CD4-positive, alpha-beta memory T cell (primary cell): ENCODE results near the gene KRT36. TPM values are rescaled to one million over a fixed set of nuclear protein-coding genes. Genes with fewer than 3 reads are reported as not detected.

Experiments used
- CTCF ChIA-PET: fragments of 350-600 bp; sonication (Branson Sonifier 250); formaldehyde crosslinking; loops from one replicate; lab custom pipeline; 2021; ENCODE audit warnings: inconsistent platforms; ENCODE audit not compliant: partially characterized antibody; lab: Charles Lee
- POLR2A ChIA-PET: fragments of 350-600 bp; sonication (Branson Sonifier 250); formaldehyde crosslinking; loops from one replicate; lab custom pipeline; 2021; ENCODE audit not compliant: partially characterized antibody; lab: Charles Lee
- DNase-seq, 5 donors: peaks; one replicate each; pipeline versions ENCODE4 v3.0.0 to v3.0.0-alpha.2; 2020 to 2022; ENCODE audit warnings: mixed read lengths in 1 of 5
- H3K27ac ChIP-seq: one replicate; pipeline ENCODE4 v1.7.0; 2013; ENCODE audit warnings: low read depth, low read length
- H3K27me3 ChIP-seq: 2 replicates; pipeline ENCODE4 v1.7.0; 2013; ENCODE audit warnings: mild to moderate bottlenecking, low read length, moderate library complexity; ENCODE audit not compliant: insufficient read depth
- H3K36me3 ChIP-seq: 2 replicates; pipeline ENCODE4 v1.7.0; 2013; ENCODE audit warnings: mild to moderate bottlenecking, low read length, moderate library complexity; ENCODE audit not compliant: insufficient read depth
- H3K4me1 ChIP-seq: 2 replicates; pipeline ENCODE4 v1.7.0; 2013; ENCODE audit warnings: mild to moderate bottlenecking, low read length, moderate library complexity; ENCODE audit not compliant: insufficient read depth
- H3K4me3 ChIP-seq, 2 donors: one replicate each; pipeline ENCODE4 v1.7.0; 2013; ENCODE audit warnings: low read length in 2 of 2, mild to moderate bottlenecking in 1 of 2
- H3K9me3 ChIP-seq, 2 donors: one replicate each; pipeline ENCODE4 v1.7.0; 2013; ENCODE audit warnings: low read length in 2 of 2, control low read depth in 1 of 2; ENCODE audit not compliant: control insufficient read depth in 1 of 2
- H3K27ac Mint-ChIP-seq, 7 donors: one replicate each; pipeline ENCODE4 v1.8.0; 2020 to 2021; ENCODE audit warnings: mixed read lengths in 7 of 7, mild to moderate bottlenecking in 6 of 7, inconsistent platforms in 3 of 7, moderate library complexity in 3 of 7
- H3K27me3 Mint-ChIP-seq, 2 donors: one replicate each; pipeline ENCODE4 v1.8.0; 2020 to 2021; ENCODE audit warnings: mixed read lengths in 2 of 2
- H3K36me3 Mint-ChIP-seq, 2 donors: one replicate each; pipeline ENCODE4 v1.8.0; 2020 to 2021; ENCODE audit warnings: mixed read lengths in 2 of 2, inconsistent platforms in 1 of 2, mild to moderate bottlenecking in 1 of 2
- H3K4me1 Mint-ChIP-seq, 4 donors: one replicate each; pipeline ENCODE4 v1.8.0; 2020 to 2021; ENCODE audit warnings: mixed read lengths in 4 of 4, mild to moderate bottlenecking in 1 of 4
- H3K4me3 Mint-ChIP-seq, 8 donors: one replicate each; pipeline ENCODE4 v1.8.0; 2020 to 2021; ENCODE audit warnings: mixed read lengths in 8 of 8, mild to moderate bottlenecking in 7 of 8, moderate library complexity in 6 of 8, inconsistent platforms in 3 of 8
- H3K9me3 Mint-ChIP-seq, 8 donors: one replicate each; pipeline ENCODE4 v1.8.0; 2020 to 2021; ENCODE audit warnings: mixed read lengths in 8 of 8, mild to moderate bottlenecking in 5 of 8, inconsistent platforms in 3 of 8, moderate library complexity in 1 of 8
- intact Hi-C: fragments of 100-400 bp; cut with micrococcal nuclease; formaldehyde crosslinking; loops from one replicate; pipeline ENCODE4 v1.15.1; 2023
- polyA plus RNA-seq, 2 donors: library from polyadenylated mRNA; unstranded; fragments of 300-500 nt; fragmentation: Illumina TruSeq; gene quantifications; one replicate each; pipeline ENCODE4 v1.2.3, GENCODE V29; 2021
- total RNA-seq, 2 experiments: library from RNA; stranded (reverse); gene quantifications; one replicate each; pipeline ENCODE4 v1.2.3, GENCODE V29; 2021

Gene KRT36
- total and polyA plus RNA-seq, 4 experiments from 2014 or later: not detected

GRCh38 chr17:41505809-41506767, 16.4 kb upstream of the KRT36 start:
- intact Hi-C loops: no loop called here
- Mint-ChIP-seq H3K4me3 (no peak overlapping the region), H3K9me3 (no peaks in the 10 kb centered on the region), H3K36me3 (no peaks in the 10 kb centered on the region), H3K27me3 (no peaks in the 10 kb centered on the region), H3K4me1 (no peaks in the 10 kb centered on the region), H3K27ac (peak overlapping the region in 3 of 7 donors; percentile 13 to 48 (median 24))
- no peaks in the 10 kb centered on the region for H3K4me1 ChIP-seq
- no peak overlapping the region for H3K27ac ChIP-seq
- ChIA-PET POLR2A (no interaction called here), CTCF (interaction anchor here (1.7 kb wide), 1 partner anchor 43 kb away, joined by 6 read pairs; no protein-coding TSS in a partner anchor)
- no peaks in the 10 kb centered on the region for H3K36me3 ChIP-seq
- H3K4me3 ChIP-seq: no peak overlapping the region
- no peaks in the 10 kb centered on the region for H3K9me3 ChIP-seq
- no peaks in the 10 kb centered on the region for H3K27me3 ChIP-seq
- DNase-seq: no peak

DNA sequence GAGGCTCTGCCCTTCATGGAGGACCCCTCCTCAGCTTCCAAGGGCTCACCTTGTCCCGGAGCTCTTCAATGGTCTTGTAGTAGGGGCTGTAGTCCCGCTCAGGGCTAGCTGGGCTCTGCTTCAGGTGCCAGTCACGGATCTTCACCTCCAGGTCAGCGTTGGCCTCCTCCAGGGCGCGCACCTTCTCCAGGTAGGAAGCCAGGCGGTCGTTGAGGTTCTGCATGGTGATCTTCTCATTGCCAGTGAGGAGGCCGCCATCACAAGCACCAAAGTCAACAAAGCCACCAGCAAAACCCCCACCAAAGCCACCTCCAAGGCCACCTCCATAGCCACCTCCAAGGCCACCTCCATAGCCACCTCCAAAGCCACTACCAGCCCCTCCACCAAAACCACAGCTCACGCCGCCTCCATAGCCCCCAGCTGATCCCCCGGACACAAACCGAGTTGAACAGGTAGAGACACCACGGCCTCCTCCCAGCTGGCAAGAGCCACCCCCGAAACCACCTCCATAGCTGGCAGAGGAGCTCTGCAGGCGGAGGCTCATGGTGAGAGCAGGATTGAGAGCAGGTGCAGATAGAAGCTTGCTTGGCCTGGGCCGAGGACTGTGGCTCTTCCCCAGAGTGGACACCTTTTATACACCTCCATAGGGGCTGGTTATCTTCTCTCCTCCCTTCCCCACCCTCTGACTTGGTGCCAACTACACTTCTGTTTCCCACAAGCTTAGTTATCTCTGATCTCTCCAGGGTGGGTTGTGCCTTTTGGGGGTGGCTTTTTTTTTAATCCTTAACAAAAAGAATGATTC, 15.5 kb upstream of the KRT36 start, which contains the start of gene KRT13:
TSS of gene KRT13 (minus strand) at position 606 of the 802 bp plus-strand sequence. CDS start at position 544, 62 bp downstream.
- Histone ChIP-seq H3K27ac (no peak within 1 kb of the TSS), H3K4me1 (no peaks in the 10 kb centered on the region), H3K27me3 (no peaks in the 10 kb centered on the region), H3K9me3 (no peaks in the 10 kb centered on the region), H3K4me3 (no peak within 1 kb of the TSS), H3K36me3 (no peaks in the 10 kb centered on the region)
- intact Hi-C loops: no loop called here
- Mint-ChIP-seq H3K27ac (peak within 1 kb of the TSS in 1 of 7 donors; percentile 48), H3K4me1 (peaks cover 0 to 1% (median 0%) of the 10 kb centered on the region in 4 donors), H3K4me3 (no peak within 1 kb of the TSS), H3K27me3 (no peaks in the 10 kb centered on the region), H3K36me3 (no peaks in the 10 kb centered on the region), H3K9me3 (no peaks in the 10 kb centered on the region)
- ChIA-PET CTCF (interaction anchor here (1.7 kb wide), 1 partner anchor 44 kb away, joined by 6 read pairs; no protein-coding TSS in a partner anchor), POLR2A (no interaction called here)
- DNase-seq: no peak

- Histone ChIP-seq H3K27ac (no peak overlapping the region), H3K4me1 (no peaks in the 10 kb centered on the region), H3K27me3 (no peaks in the 10 kb centered on the region), H3K4me3 (no peak overlapping the region), H3K9me3 (no peaks in the 10 kb centered on the region), H3K36me3 (no peaks in the 10 kb centered on the region)
- no peak overlapping the region for H3K27ac Mint-ChIP-seq
- ChIA-PET POLR2A (no interaction called here), CTCF (no interaction called here)
- no peak overlapping the region for H3K4me3 Mint-ChIP-seq
- no peaks in the 10 kb centered on the region for H3K9me3 Mint-ChIP-seq
- intact Hi-C loops: no loop called here
- no peaks in the 10 kb centered on the region for H3K36me3 Mint-ChIP-seq
- H3K27me3 Mint-ChIP-seq: no peaks in the 10 kb centered on the region
- peaks cover 0 to 1% (median 0%) of the 10 kb centered on the region in 4 donors for H3K4me1 Mint-ChIP-seq
- no peak for DNase-seq
Measured at GRCh38 chr17:41504246-41504977, 14.7 kb upstream of the KRT36 start.

- intact Hi-C loops: no loop called here
- H3K27ac Mint-ChIP-seq: peak overlapping the region in 1 of 7 donors; percentile 76
- Histone ChIP-seq H3K4me3 (no peak overlapping the region), H3K27me3 (no peaks in the 10 kb centered on the region), H3K9me3 (no peaks in the 10 kb centered on the region), H3K27ac (no peak overlapping the region), H3K36me3 (no peaks in the 10 kb centered on the region), H3K4me1 (no peaks in the 10 kb centered on the region)
- DNase-seq: no peak
- no peak overlapping the region for H3K4me3 Mint-ChIP-seq
- POLR2A ChIA-PET: no interaction called here
- H3K36me3 Mint-ChIP-seq: no peaks in the 10 kb centered on the region
- no peaks in the 10 kb centered on the region for H3K9me3 Mint-ChIP-seq
- H3K27me3 Mint-ChIP-seq: no peaks in the 10 kb centered on the region
- CTCF ChIA-PET: no interaction called here
- H3K4me1 Mint-ChIP-seq: peaks cover 0 to 7% (median 2%) of the 10 kb centered on the region in 4 donors
Measured at GRCh38 chr17:41503202-41503601, 13.5 kb upstream of the KRT36 start.

- peaks cover 4 to 23% (median 11%) of the 10 kb centered on the region in 4 donors for H3K4me1 Mint-ChIP-seq
- no peaks in the 10 kb centered on the region for H3K9me3 ChIP-seq
- no peaks in the 10 kb centered on the region for H3K27me3 Mint-ChIP-seq
- intact Hi-C loops: no loop called here
- H3K27ac Mint-ChIP-seq: peak overlapping the region in 4 of 7 donors; percentile 8 to 67 (median 28)
- H3K4me3 Mint-ChIP-seq: no peak overlapping the region
- no peaks in the 10 kb centered on the region for H3K36me3 Mint-ChIP-seq
- no peak for DNase-seq
- ChIA-PET POLR2A (no interaction called here), CTCF (interaction anchor here (0.6 kb wide), 1 partner anchor 593 kb away, joined by 3 read pairs; no protein-coding TSS in a partner anchor)
- H3K4me1 ChIP-seq: peaks cover 11% of the 10 kb centered on the region
- H3K4me3 ChIP-seq: no peak overlapping the region
- no peaks in the 10 kb centered on the region for H3K36me3 ChIP-seq
- no peaks in the 10 kb centered on the region for H3K9me3 Mint-ChIP-seq
- no peak overlapping the region for H3K27ac ChIP-seq
- no peaks in the 10 kb centered on the region for H3K27me3 ChIP-seq
Measured at GRCh38 chr17:41500131-41500911, 10.6 kb upstream of the KRT36 start.

- no peaks in the 10 kb centered on the region for H3K27me3 Mint-ChIP-seq
- peak in 1 of 5 donors; percentile 15 for DNase-seq
- Histone ChIP-seq H3K4me1 (peaks cover 11% of the 10 kb centered on the region), H3K4me3 (no peak overlapping the region), H3K27me3 (no peaks in the 10 kb centered on the region), H3K27ac (no peak overlapping the region), H3K36me3 (no peaks in the 10 kb centered on the region), H3K9me3 (no peaks in the 10 kb centered on the region)
- peak overlapping the region in 3 of 7 donors; percentile 7 to 61 (median 44) for H3K27ac Mint-ChIP-seq
- no peaks in the 10 kb centered on the region for H3K36me3 Mint-ChIP-seq
- no peak overlapping the region for H3K4me3 Mint-ChIP-seq
- ChIA-PET CTCF (no interaction called here), POLR2A (no interaction called here)
- no peaks in the 10 kb centered on the region for H3K9me3 Mint-ChIP-seq
- intact Hi-C loops: loop anchor here (5.0 kb wide), 1 partner anchor 177 kb away; no protein-coding TSS in a partner anchor
- H3K4me1 Mint-ChIP-seq: peaks cover 4 to 23% (median 11%) of the 10 kb centered on the region in 4 donors
Measured at GRCh38 chr17:41499714-41500113, 10.0 kb upstream of the KRT36 start.
